Measurements from ENCODE around the gene HDHD3. TPM values are rescaled to one million over a fixed set of nuclear protein-coding genes. Genes with fewer than 3 reads are reported as not detected.
"Not testable (repeated sequence)": the region's sequence is repeated elsewhere in the genome, so short reads cannot be mapped to it uniquely, and the experiment has no call there.

The HDHD3 gene
- total RNA-seq, result 10 to 100 TPM; 11.0 to 20.0 (median 15.9) TPM
- 19.6 TPM for polyA plus RNA-seq
- long read RNA-seq, donor 1, transcript HDHD3-203 (3 exons, 913 nt), result minor isoform, 10 of 28 reads
- long read RNA-seq, donor 1, transcript HDHD3-202 (3 exons, 1,497 nt), result major isoform, 12 of 28 reads
- long read RNA-seq, donor 1, partial matches to known transcripts, result 3 of 28 reads
- long read RNA-seq, donor 1, other reads (novel, unspliced or antisense), result 1 of 28 reads
- long read RNA-seq, donor 2, transcript HDHD3-202 (3 exons, 1,497 nt), result major isoform, 5 of 13 reads
- long read RNA-seq, donor 2, partial matches to known transcripts, result 3 of 13 reads
- long read RNA-seq, donor 2, other reads (novel, unspliced or antisense), result 0 of 13 reads
- long read RNA-seq, donor 3, transcript HDHD3-202 (3 exons, 1,497 nt), result major isoform, 44 of 64 reads
- long read RNA-seq, donor 3, transcript HDHD3-203 (3 exons, 913 nt), result minor isoform, 14 of 64 reads
- long read RNA-seq, donor 3, partial matches to known transcripts, result 0 of 64 reads
- long read RNA-seq, donor 3, other reads (novel, unspliced or antisense), result 2 of 64 reads
- long read RNA-seq, donor 4, transcript HDHD3-202 (3 exons, 1,497 nt), result major isoform, 11 of 21 reads
- long read RNA-seq, donor 4, transcript HDHD3-203 (3 exons, 913 nt), result minor isoform, 9 of 21 reads
- long read RNA-seq, donor 4, partial matches to known transcripts, result 0 of 21 reads
- long read RNA-seq, donor 4, other reads (novel, unspliced or antisense), result 0 of 21 reads

- Histone ChIP-seq H3K9me3 (ENCODE audit: control insufficient read depth, low read length) (no peaks in the 10 kb centered on the region), H3K27me3 (ENCODE audit: control insufficient read depth, insufficient read depth) (no peaks in the 10 kb centered on the region), H3K27ac (ENCODE audit: low read length) (peak within 1 kb of the TSS; percentile 10), H3K4me1 (ENCODE audit: control insufficient read depth, insufficient read depth, low read length) (peaks cover 2% of the 10 kb centered on the region), H3K4me3 (ENCODE audit: low read length) (peak within 1 kb of the TSS; percentile 58)
- intact Hi-C loops (cut with DNase I), result no loop called here
- peak; percentile 80 to 89 (median 82) for DNase-seq
- peak; percentile 91 to 96 for ATAC-seq
- WGBS, result 2% methylated on average over 74 of the region's 74 CpGs
These were observed at the start of gene HDHD3 for GRCh38 chr9:113376634-113377567. Gene HDHD3 (minus strand): TSS chr9:113376986. CDS start chr9:113374354, 2,632 bp downstream.

- DNase-seq (no peak), ATAC-seq (no peak)
- no peak overlapping the region for H3K27ac ChIP-seq (ENCODE audit: low read length)
- H3K4me1 ChIP-seq (ENCODE audit: control insufficient read depth, insufficient read depth, low read length), result no peaks in the 10 kb centered on the region
- no peaks in the 10 kb centered on the region for H3K27me3 ChIP-seq (ENCODE audit: control insufficient read depth, insufficient read depth)
- H3K9me3 ChIP-seq (ENCODE audit: control insufficient read depth, low read length), result no peaks in the 10 kb centered on the region
- no peak overlapping the region for H3K4me3 ChIP-seq (ENCODE audit: low read length)
- intact Hi-C loops (cut with DNase I), result no loop called here
- WGBS, result 42% methylated on average over 2 of the region's 2 CpGs
These were observed 48.3 kb upstream of the HDHD3 start for GRCh38 chr9:113425072-113425471.

GRCh38 chr9:113421726-113422125, 44.9 kb upstream of the HDHD3 start:
- 72% methylated on average over 3 of the region's 3 CpGs for WGBS
- DNase-seq (no peak), ATAC-seq (no peak)
- no peaks in the 10 kb centered on the region for H3K9me3 ChIP-seq (ENCODE audit: control insufficient read depth, low read length)
- no peaks in the 10 kb centered on the region for H3K27me3 ChIP-seq (ENCODE audit: control insufficient read depth, insufficient read depth)
- no peak overlapping the region for H3K27ac ChIP-seq (ENCODE audit: low read length)
- no peaks in the 10 kb centered on the region for H3K4me1 ChIP-seq (ENCODE audit: control insufficient read depth, insufficient read depth, low read length)
- intact Hi-C loops (cut with DNase I), result no loop called here
- H3K4me3 ChIP-seq (ENCODE audit: low read length), result no peak overlapping the region

- WGBS, result 74% methylated on average over 4 of the region's 4 CpGs
These were observed 40.6 kb upstream of the HDHD3 start for GRCh38 chr9:113417370-113417769.

GRCh38 chr9:113416149-113416721, 39.4 kb upstream of the HDHD3 start:
- no peak overlapping the region for H3K27ac ChIP-seq (ENCODE audit: low read length)

More at GRCh38 chr9:113417370-113417769, 40.6 kb upstream of the HDHD3 start:
- Histone ChIP-seq H3K27ac (ENCODE audit: low read length) (no peak overlapping the region), H3K4me3 (ENCODE audit: low read length) (no peak overlapping the region), H3K27me3 (ENCODE audit: control insufficient read depth, insufficient read depth) (no peaks in the 10 kb centered on the region), H3K4me1 (ENCODE audit: control insufficient read depth, insufficient read depth, low read length) (no peaks in the 10 kb centered on the region), H3K9me3 (ENCODE audit: control insufficient read depth, low read length) (no peaks in the 10 kb centered on the region)
- no peak for ATAC-seq
- no peak for DNase-seq
- intact Hi-C loops (cut with DNase I), result no loop called here

GRCh38 chr9:113410207-113410864, 33.5 kb upstream of the HDHD3 start, which contains the start of the genes C9orf43 and POLE3:
Gene C9orf43 (plus strand): TSS chr9:113410747. CDS start chr9:113413494, 2,747 bp downstream.
Gene POLE3 (minus strand): TSS chr9:113410675. CDS start chr9:113410293, 382 bp downstream.
- intact Hi-C loops (cut with DNase I), result no loop called here

More at GRCh38 chr9:113416149-113416721, 39.4 kb upstream of the HDHD3 start:
- no peaks in the 10 kb centered on the region for H3K9me3 ChIP-seq (ENCODE audit: control insufficient read depth, low read length)
- no peak overlapping the region for H3K4me3 ChIP-seq (ENCODE audit: low read length)
- 51% methylated on average over 3 of the region's 3 CpGs for WGBS
- no peaks in the 10 kb centered on the region for H3K4me1 ChIP-seq (ENCODE audit: control insufficient read depth, insufficient read depth, low read length)
- ATAC-seq (no peak), DNase-seq (no peak)
- no peaks in the 10 kb centered on the region for H3K27me3 ChIP-seq (ENCODE audit: control insufficient read depth, insufficient read depth)
- intact Hi-C loops (cut with DNase I), result no loop called here

GRCh38 chr9:113409883-113410206, 33.1 kb upstream of the HDHD3 start:
- Histone ChIP-seq H3K27me3 (ENCODE audit: control insufficient read depth, insufficient read depth) (no peaks in the 10 kb centered on the region), H3K27ac (ENCODE audit: low read length) (peak overlapping the region; percentile 84), H3K4me1 (ENCODE audit: control insufficient read depth, insufficient read depth, low read length) (no peaks in the 10 kb centered on the region), H3K9me3 (ENCODE audit: control insufficient read depth, low read length) (no peaks in the 10 kb centered on the region), H3K4me3 (ENCODE audit: low read length) (peak overlapping the region; percentile 94)
- ATAC-seq (no peak), DNase-seq (no peak)
- under 1% methylated on average over 20 of the region's 20 CpGs for WGBS
- intact Hi-C loops (cut with DNase I), result loop anchor here in 3 of 4 donors (5.0 to 10.0 kb wide), 3 partner anchors 95 to 135 kb away; partner anchors contain the start of genes CDC26 (in 1 of the 3) and PRPF4 (in 1 of the 3)

More at GRCh38 chr9:113410207-113410864, 33.5 kb upstream of the HDHD3 start, which contains the start of the genes C9orf43 and POLE3:
- WGBS, result under 1% methylated on average over 61 of the region's 61 CpGs
- Histone ChIP-seq H3K4me1 (ENCODE audit: control insufficient read depth, insufficient read depth, low read length) (no peaks in the 10 kb centered on the region), H3K9me3 (ENCODE audit: control insufficient read depth, low read length) (no peaks in the 10 kb centered on the region), H3K4me3 (ENCODE audit: low read length) (peak within 1 kb of the TSS; percentile 94), H3K27ac (ENCODE audit: low read length) (peak within 1 kb of the TSS; percentile 84), H3K27me3 (ENCODE audit: control insufficient read depth, insufficient read depth) (no peaks in the 10 kb centered on the region)
- DNase-seq (peak; percentile 95 to 98 (median 98)), ATAC-seq (peak; percentile 98 to 99)

GRCh38 chr9:113409481-113409880, 32.7 kb upstream of the HDHD3 start:
- WGBS, result 45% methylated on average over 10 of the region's 10 CpGs
- DNase-seq, result no peak
- Histone ChIP-seq H3K4me1 (ENCODE audit: control insufficient read depth, insufficient read depth, low read length) (no peaks in the 10 kb centered on the region), H3K4me3 (ENCODE audit: low read length) (peak overlapping the region; percentile 94), H3K27ac (ENCODE audit: low read length) (peak overlapping the region; percentile 84), H3K9me3 (ENCODE audit: control insufficient read depth, low read length) (no peaks in the 10 kb centered on the region), H3K27me3 (ENCODE audit: control insufficient read depth, insufficient read depth) (no peaks in the 10 kb centered on the region)
- intact Hi-C loops (cut with DNase I), result loop anchor here in 3 of 4 donors (5.0 to 10.0 kb wide), 3 partner anchors 95 to 135 kb away; partner anchors contain the start of genes CDC26 (in 1 of the 3) and PRPF4 (in 1 of the 3)
- no peak for ATAC-seq

GRCh38 chr9:113406873-113407511, 30.2 kb upstream of the HDHD3 start:
- not testable (repeated sequence) for H3K4me1 ChIP-seq (ENCODE audit: control insufficient read depth, insufficient read depth, low read length); H3K9me3 ChIP-seq (ENCODE audit: control insufficient read depth, low read length); H3K4me3 ChIP-seq (ENCODE audit: low read length); ATAC-seq; H3K27me3 ChIP-seq (ENCODE audit: control insufficient read depth, insufficient read depth); H3K27ac ChIP-seq (ENCODE audit: low read length)
- 25% methylated on average over 7 of the region's 7 CpGs for WGBS
- intact Hi-C loops (cut with DNase I), result loop anchor here in 3 of 4 donors (5.0 to 10.0 kb wide), 3 partner anchors 92 to 132 kb away; partner anchors contain the start of genes CDC26 (in 1 of the 3) and PRPF4 (in 1 of the 3)
- peak; percentile 58 to 83 (median 79) for DNase-seq

Measured in right cardiac atrium (tissue), 5 donors.